Measurements from ENCODE around the gene LAMTOR1. TPM values are rescaled to one million over a fixed set of nuclear protein-coding genes. Genes with fewer than 3 reads are reported as not detected.
"Not testable (repeated sequence)": the region's sequence is repeated elsewhere in the genome, so short reads cannot be mapped to it uniquely, and the experiment has no call there.

Gene LAMTOR1
- 110 and 113 TPM in 2 replicates for total RNA-seq

- peak; percentile 96 for DNase-seq (ENCODE audit: low read depth, low spot score)
These were observed at the start of gene LAMTOR1 for GRCh38 chr11:72102946-72103753. LAMTOR1 (minus strand) TSS chr11:72103297; CDS start chr11:72103224, 73 bp downstream.

- DNase-seq (ENCODE audit: low read depth, low spot score), result no peak
These were observed 47.8 kb upstream of the LAMTOR1 start for GRCh38 chr11:72150882-72151281.

GRCh38 chr11:72146625-72147024 is 43.5 kb upstream of the LAMTOR1 start:
- no peak for DNase-seq (ENCODE audit: low read depth, low spot score)

- DNase-seq (ENCODE audit: low read depth, low spot score), result no peak
These were observed 41.9 kb upstream of the LAMTOR1 start for GRCh38 chr11:72144807-72145565.

- DNase-seq (ENCODE audit: low read depth, low spot score), result not testable (repeated sequence)
These were observed 39.4 kb upstream of the LAMTOR1 start for GRCh38 chr11:72142543-72142942.

- not testable (repeated sequence) for DNase-seq (ENCODE audit: low read depth, low spot score)
These were observed 39.0 kb upstream of the LAMTOR1 start for GRCh38 chr11:72142086-72142485.

- DNase-seq (ENCODE audit: low read depth, low spot score), result no peak
These were observed 38.0 kb upstream of the LAMTOR1 start for GRCh38 chr11:72141066-72141465.

GRCh38 chr11:72140661-72141060 is 37.6 kb upstream of the LAMTOR1 start:
- no peak for DNase-seq (ENCODE audit: low read depth, low spot score)

GRCh38 chr11:72139500-72139899 is 36.4 kb upstream of the LAMTOR1 start:
- DNase-seq (ENCODE audit: low read depth, low spot score), result no peak

- DNase-seq (ENCODE audit: low read depth, low spot score), result no peak
These were observed 35.8 kb upstream of the LAMTOR1 start for GRCh38 chr11:72138821-72139390.

GRCh38 chr11:72136684-72137262 is 33.7 kb upstream of the LAMTOR1 start:
- DNase-seq (ENCODE audit: low read depth, low spot score), result no peak

GRCh38 chr11:72135891-72136683 is 33.0 kb upstream of the LAMTOR1 start:
- DNase-seq (ENCODE audit: low read depth, low spot score), result no peak

- not testable (repeated sequence) for DNase-seq (ENCODE audit: low read depth, low spot score)
These were observed 32.4 kb upstream of the LAMTOR1 start, which contains the start of gene FOLR3 for GRCh38 chr11:72135473-72135872. FOLR3 (plus strand) TSS chr11:72135725; CDS start chr11:72135953, 228 bp downstream.

- no peak for DNase-seq (ENCODE audit: low read depth, low spot score)
These were observed 29.5 kb upstream of the LAMTOR1 start for GRCh38 chr11:72132646-72133045.

- no peak for DNase-seq (ENCODE audit: low read depth, low spot score)
These were observed 26.3 kb upstream of the LAMTOR1 start for GRCh38 chr11:72129381-72129780.

- DNase-seq (ENCODE audit: low read depth, low spot score), result no peak
These were observed 24.8 kb upstream of the LAMTOR1 start for GRCh38 chr11:72127923-72128322.

- no peak for DNase-seq (ENCODE audit: low read depth, low spot score)
These were observed 22.9 kb upstream of the LAMTOR1 start for GRCh38 chr11:72125956-72126355.

- DNase-seq (ENCODE audit: low read depth, low spot score), result no peak
These were observed 20.9 kb upstream of the LAMTOR1 start for GRCh38 chr11:72124046-72124445.

- DNase-seq (ENCODE audit: low read depth, low spot score), result no peak
These were observed 20.1 kb upstream of the LAMTOR1 start for GRCh38 chr11:72123117-72123653.

- DNase-seq (ENCODE audit: low read depth, low spot score), result no peak
These were observed 19.5 kb upstream of the LAMTOR1 start for GRCh38 chr11:72122607-72123006.

- no peak for DNase-seq (ENCODE audit: low read depth, low spot score)
These were observed 17.8 kb upstream of the LAMTOR1 start for GRCh38 chr11:72120930-72121329.
